PFSK-1 (cell line): ENCODE results near the gene HS3ST4.

ENCODE experiments used
- FOXP2 ChIP-seq: optimal IDR thresholded peaks from 2 replicates; pipeline ENCODE3; 2011; ENCODE audit warnings: borderline replicate concordance, control low read depth, inconsistent platforms; ENCODE audit not compliant: insufficient read depth; ENCODE audit errors: extremely low read length, extremely low read depth
- POLR2AphosphoS5 ChIP-seq: IDR thresholded peaks from 2 replicates; pipeline ENCODE4 v1.6.1; 2012; ENCODE audit warnings: low read depth, mild to moderate bottlenecking, control low read depth, low read length, moderate library complexity
- REST ChIP-seq, 2 experiments: IDR thresholded peaks; 2 replicates each; pipeline versions ENCODE4 v1.6.1 to v1.8.0; 2011 to 2012; ENCODE audit warnings: low read depth in 2 of 2, low read length in 2 of 2, control low read depth in 1 of 2, inconsistent platforms in 1 of 2, mild to moderate bottlenecking in 1 of 2, moderate library complexity in 1 of 2; ENCODE audit not compliant: insufficient read depth in 1 of 2
- SIN3A ChIP-seq: IDR thresholded peaks from 2 replicates; pipeline ENCODE4 v1.6.1; 2012; ENCODE audit warnings: mild to moderate bottlenecking, low read length, moderate library complexity, borderline replicate concordance; ENCODE audit not compliant: insufficient read depth
- TAF1 ChIP-seq: IDR thresholded peaks from 2 replicates; pipeline ENCODE4 v1.6.1; 2012; ENCODE audit warnings: low read length, control low read depth, borderline replicate concordance; ENCODE audit not compliant: insufficient read depth

Gene HS3ST4

GRCh38 chr16:25872369-25873070 lies 180.8 kb downstream of the HS3ST4 start:
- no peak for TF ChIP-seq TAF1
- no peak for TF ChIP-seq FOXP2
- TF ChIP-seq SIN3A, result no peak
- TF ChIP-seq POLR2AphosphoS5, result no peak
- TF ChIP-seq REST (IDR thresholded peaks at IDR 0.05; ENCODE audit: insufficient read depth in 1 of 2, low read depth in 2 of 2, low read length in 2 of 2), result no peak

DNA sequence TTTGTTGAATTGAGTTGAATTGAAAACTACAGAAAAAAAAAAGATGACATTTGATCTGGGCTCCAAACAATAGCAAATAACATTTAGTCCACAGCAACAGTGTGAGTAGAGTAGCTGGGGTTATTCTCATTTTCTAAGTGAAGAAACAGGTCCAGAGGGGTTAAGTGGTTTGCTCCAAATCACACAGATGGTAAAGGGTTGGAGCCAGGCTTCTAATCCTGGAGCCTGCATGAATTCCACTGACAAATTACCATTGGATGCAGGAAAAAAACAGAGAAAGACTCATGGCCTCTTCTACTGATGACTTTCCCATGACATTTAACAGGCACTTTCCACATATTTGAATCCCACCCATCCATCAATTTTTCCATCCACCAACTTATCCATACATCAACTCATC lies 182.4 kb downstream of the HS3ST4 start:
- no peak for TF ChIP-seq TAF1
- TF ChIP-seq SIN3A, result no peak
- no peak for TF ChIP-seq FOXP2
- no peak for TF ChIP-seq REST (IDR thresholded peaks at IDR 0.05; ENCODE audit: insufficient read depth in 1 of 2, low read depth in 2 of 2, low read length in 2 of 2)
- no peak for TF ChIP-seq POLR2AphosphoS5

DNA sequence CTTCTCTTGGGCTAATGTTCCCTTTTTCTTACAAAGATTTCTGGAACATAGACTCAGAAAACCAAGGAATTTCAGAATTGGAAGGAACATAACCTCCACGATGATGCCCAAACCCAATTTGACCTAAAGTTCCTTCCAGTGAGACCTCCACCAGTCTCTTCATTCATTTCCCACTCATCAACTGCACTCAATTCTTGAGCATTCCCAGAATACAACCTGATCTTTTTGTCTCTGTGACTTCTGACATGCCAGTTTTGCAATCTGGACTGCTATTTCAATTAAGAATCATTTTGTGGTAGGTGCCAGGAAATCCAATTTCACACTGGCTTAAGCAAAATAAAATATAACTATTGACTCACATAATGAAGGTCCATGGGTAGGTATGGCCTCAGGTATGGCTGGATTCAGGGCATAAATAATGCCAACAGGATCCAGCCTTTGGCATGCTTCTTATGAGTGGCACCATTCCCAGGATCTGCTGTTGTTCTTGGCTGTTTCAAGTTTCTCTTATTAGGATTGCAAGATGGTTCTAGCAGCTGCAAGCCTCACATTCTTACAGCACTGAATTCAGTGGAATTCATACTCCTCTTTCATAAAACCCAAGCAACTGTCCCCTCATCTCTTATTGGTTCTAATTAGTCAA lies 184.3 kb downstream of the HS3ST4 start:
- TF ChIP-seq TAF1 (no peak), POLR2AphosphoS5 (no peak), SIN3A (no peak), REST (IDR thresholded peaks at IDR 0.05; ENCODE audit: insufficient read depth in 1 of 2, low read depth in 2 of 2, low read length in 2 of 2) (no peak), FOXP2 (no peak)

- TF ChIP-seq POLR2AphosphoS5, result no peak
- no peak for TF ChIP-seq REST (IDR thresholded peaks at IDR 0.05; ENCODE audit: insufficient read depth in 1 of 2, low read depth in 2 of 2, low read length in 2 of 2)
- TF ChIP-seq FOXP2, result no peak
- no peak for TF ChIP-seq SIN3A
- no peak for TF ChIP-seq TAF1
Observed at GRCh38 chr16:25877103-25877502, 185.3 kb downstream of the HS3ST4 start.
